Gastroesophageal sphincter (tissue), 4 donors: Measurements from ENCODE around the gene MGA. TPM values are rescaled to one million over a fixed set of nuclear protein-coding genes. Genes with fewer than 3 reads are reported as not detected.

ENCODE experiments used
- ATAC-seq: fragments of 150-250 bp; one replicate; pipeline ENCODE4 v1.9.1; 2016; ENCODE audit warnings: mild to moderate bottlenecking, moderate library complexity
- H3K27ac ChIP-seq, 4 donors: fragments of 200-600 bp; sonication (generic) in 3 of 4; 1 replicate in 3 of 4; 2 replicates in 1 of 4; pipeline ENCODE4 v1.5.1; 2016 to 2019
- H3K27me3 ChIP-seq: fragments of 200-600 bp; sonication (generic); one replicate; pipeline ENCODE4 v1.5.1; 2019
- H3K36me3 ChIP-seq, 2 donors: fragments of 200-600 bp; sonication (generic); one replicate each; pipeline ENCODE4 v1.5.1; 2019; ENCODE audit warnings: control low read depth in 1 of 2
- H3K4me1 ChIP-seq, 3 donors: fragments of 200-600 bp; sonication (generic); 1 replicate in 2 of 3; 2 replicates in 1 of 3; pipeline ENCODE4 v1.5.1; 2016 to 2019; ENCODE audit warnings: control low read depth in 2 of 3
- H3K4me3 ChIP-seq, 2 donors: fragments of 200-600 bp; sonication (generic); one replicate each; pipeline ENCODE4 v1.5.1; 2019; ENCODE audit warnings: mild to moderate bottlenecking in 1 of 2, moderate library complexity in 1 of 2
- H3K9me3 ChIP-seq, 3 donors: fragments of 200-600 bp; sonication (generic); one replicate each; pipeline ENCODE4 v1.5.1; 2017 to 2019; ENCODE audit warnings: control low read depth in 2 of 3
- EP300 ChIP-seq: sonication (generic); formaldehyde crosslinking; IDR thresholded peaks from one replicate; pipeline ENCODE4 v1.6.1; 2017; ENCODE audit warnings: antibody characterized with exemption, mild to moderate bottlenecking
- POLR2A ChIP-seq, 2 donors: fragments of 450-650 bp; IDR thresholded peaks; one replicate each; pipeline ENCODE4 v1.6.1; 2017; ENCODE audit warnings: antibody characterized with exemption in 2 of 2, mild to moderate bottlenecking in 2 of 2, moderate library complexity in 1 of 2
- POLR2AphosphoS5 ChIP-seq: sonication (generic); formaldehyde crosslinking; IDR thresholded peaks from one replicate; pipeline ENCODE4 v1.6.1; 2017; ENCODE audit warnings: antibody characterized with exemption
- WGBS, 2 donors: methylation state at CpG; one replicate each; pipeline ENCODE4 v1.1.5; 2018; ENCODE audit warnings: low coverage in 1 of 2; 5-methylcytosine and 5-hydroxymethylcytosine counted together
- total RNA-seq, 4 donors: library from RNA; depleted of rRNA; stranded (reverse); fragments of >200 nt; gene quantifications; one replicate each; pipeline ENCODE4 v1.1.0, GENCODE V29; 2016
- TF ChIP-seq, protein P1 (sequence below), 4 experiments: fragments of 200-600 bp in 2 of 4; fragments of 450-650 bp in 2 of 4; sonication (generic) in 1 of 4; IDR thresholded peaks; one replicate each; pipeline ENCODE4 v1.5.1; 2017 to 2019; ENCODE audit warnings: antibody characterized with exemption in 4 of 4, mild to moderate bottlenecking in 2 of 4, moderate library complexity in 2 of 4

Gene MGA
- total RNA-seq, 4 donors from 2014 or later: 29.4 to 59.2 (median 44.9) TPM

DNA sequence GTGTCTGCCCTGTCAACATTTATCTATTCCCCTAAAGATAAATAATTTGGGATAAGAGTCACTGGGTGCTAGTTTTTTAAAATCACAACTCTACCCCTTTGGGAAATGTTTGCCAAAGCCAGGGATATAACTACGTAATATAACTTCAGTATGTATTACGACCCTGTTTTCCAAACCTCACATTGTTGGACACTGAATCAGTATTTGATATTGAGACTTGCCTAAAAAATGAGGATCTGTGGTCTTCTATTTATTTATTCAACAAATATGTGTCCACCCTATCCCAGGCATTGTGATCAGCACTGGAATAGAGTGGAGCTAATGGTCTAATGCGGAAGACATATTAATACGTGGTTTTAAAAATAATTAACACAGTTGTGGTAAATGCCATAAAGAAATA lies 4.5 kb upstream of the MGA start:
- no peak for ATAC-seq
- TF ChIP-seq, protein P1, sequence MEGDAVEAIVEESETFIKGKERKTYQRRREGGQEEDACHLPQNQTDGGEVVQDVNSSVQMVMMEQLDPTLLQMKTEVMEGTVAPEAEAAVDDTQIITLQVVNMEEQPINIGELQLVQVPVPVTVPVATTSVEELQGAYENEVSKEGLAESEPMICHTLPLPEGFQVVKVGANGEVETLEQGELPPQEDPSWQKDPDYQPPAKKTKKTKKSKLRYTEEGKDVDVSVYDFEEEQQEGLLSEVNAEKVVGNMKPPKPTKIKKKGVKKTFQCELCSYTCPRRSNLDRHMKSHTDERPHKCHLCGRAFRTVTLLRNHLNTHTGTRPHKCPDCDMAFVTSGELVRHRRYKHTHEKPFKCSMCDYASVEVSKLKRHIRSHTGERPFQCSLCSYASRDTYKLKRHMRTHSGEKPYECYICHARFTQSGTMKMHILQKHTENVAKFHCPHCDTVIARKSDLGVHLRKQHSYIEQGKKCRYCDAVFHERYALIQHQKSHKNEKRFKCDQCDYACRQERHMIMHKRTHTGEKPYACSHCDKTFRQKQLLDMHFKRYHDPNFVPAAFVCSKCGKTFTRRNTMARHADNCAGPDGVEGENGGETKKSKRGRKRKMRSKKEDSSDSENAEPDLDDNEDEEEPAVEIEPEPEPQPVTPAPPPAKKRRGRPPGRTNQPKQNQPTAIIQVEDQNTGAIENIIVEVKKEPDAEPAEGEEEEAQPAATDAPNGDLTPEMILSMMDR (IDR thresholded peaks at IDR 0.05): no peak
- TF ChIP-seq POLR2AphosphoS5: no peak
- TF ChIP-seq POLR2A (IDR thresholded peaks at IDR 0.05): no peak
- no peak for TF ChIP-seq EP300
- WGBS, 2 donors: 93 to 95% methylated on average over 4 of the region's 4 CpGs
- no peaks in the 10 kb centered on the region for H3K36me3 ChIP-seq
- H3K9me3 ChIP-seq: no peaks in the 10 kb centered on the region
- no peak overlapping the region for H3K4me3 ChIP-seq
- H3K4me1 ChIP-seq: peaks cover 0 to 12% (median 5%) of the 10 kb centered on the region in 3 donors
- no peak overlapping the region for H3K27ac ChIP-seq
- H3K27me3 ChIP-seq: no peaks in the 10 kb centered on the region

DNA sequence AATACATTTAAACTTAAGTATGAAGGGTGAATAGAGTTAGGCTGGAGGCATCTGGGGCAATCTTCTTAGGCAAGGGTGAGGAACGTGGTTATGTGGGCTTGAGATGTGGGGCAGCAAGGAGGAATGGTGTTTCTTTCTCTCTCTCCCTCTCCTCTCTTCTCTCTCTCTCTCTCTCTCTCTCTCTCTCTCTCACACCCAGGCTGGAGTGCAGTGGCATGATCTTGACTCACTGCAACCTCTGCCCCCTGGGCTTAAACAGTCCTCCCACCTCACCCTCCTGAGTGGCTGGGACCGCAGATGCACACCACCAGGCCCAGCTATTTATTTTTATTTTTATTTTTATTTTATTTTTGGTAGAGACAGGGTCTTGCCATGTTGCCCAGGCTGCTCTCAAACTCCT lies 4.0 kb upstream of the MGA start:
- ATAC-seq: no peak
- TF ChIP-seq POLR2AphosphoS5: no peak
- TF ChIP-seq EP300: no peak
- TF ChIP-seq, protein P1 (IDR thresholded peaks at IDR 0.05): no peak
- TF ChIP-seq POLR2A (IDR thresholded peaks at IDR 0.05): no peak
- H3K36me3 ChIP-seq: no peaks in the 10 kb centered on the region
- WGBS, 2 donors: 74% methylated on average over 2 of the region's 2 CpGs; no CpG with 5 or more reads in 1 of the 2 donors
- H3K9me3 ChIP-seq: no peaks in the 10 kb centered on the region
- no peak overlapping the region for H3K27ac ChIP-seq
- H3K27me3 ChIP-seq: no peaks in the 10 kb centered on the region
- H3K4me1 ChIP-seq: peaks cover 0 to 16% (median 5%) of the 10 kb centered on the region in 3 donors
- H3K4me3 ChIP-seq: no peak overlapping the region

DNA sequence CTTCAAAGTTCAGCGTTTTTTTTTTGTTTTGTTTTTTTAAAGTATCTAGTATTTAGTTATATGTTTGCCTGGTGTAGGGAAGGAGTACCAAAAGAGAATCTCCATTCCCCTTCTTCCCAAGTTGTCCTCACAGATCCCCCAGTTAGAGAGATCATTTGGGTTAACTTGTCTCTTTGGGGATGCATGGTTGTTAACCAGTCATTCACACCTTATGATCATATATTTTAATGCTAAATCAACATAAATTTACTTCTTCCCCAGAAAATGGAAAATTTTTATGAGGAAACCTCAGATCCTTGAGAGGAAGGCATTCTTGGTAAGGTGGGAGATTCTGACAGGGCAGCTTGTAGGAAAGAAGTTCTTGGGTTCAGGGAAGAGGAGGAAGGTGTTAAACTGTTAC lies 1.5 kb upstream of the MGA start:
- no peak overlapping the region for H3K27ac ChIP-seq
- H3K36me3 ChIP-seq: no peaks in the 10 kb centered on the region
- no peak for ATAC-seq
- H3K27me3 ChIP-seq: no peaks in the 10 kb centered on the region
- H3K4me1 ChIP-seq: peaks cover 0 to 38% (median 9%) of the 10 kb centered on the region in 3 donors
- 60 to 73% methylated on average over 1 of the region's 1 CpG for WGBS, 2 donors
- TF ChIP-seq EP300 (no peak), POLR2AphosphoS5 (no peak), POLR2A (IDR thresholded peaks at IDR 0.05) (no peak)
- TF ChIP-seq, protein P1 (IDR thresholded peaks at IDR 0.05): no peak
- H3K4me3 ChIP-seq: no peak overlapping the region
- H3K9me3 ChIP-seq: no peaks in the 10 kb centered on the region

DNA sequence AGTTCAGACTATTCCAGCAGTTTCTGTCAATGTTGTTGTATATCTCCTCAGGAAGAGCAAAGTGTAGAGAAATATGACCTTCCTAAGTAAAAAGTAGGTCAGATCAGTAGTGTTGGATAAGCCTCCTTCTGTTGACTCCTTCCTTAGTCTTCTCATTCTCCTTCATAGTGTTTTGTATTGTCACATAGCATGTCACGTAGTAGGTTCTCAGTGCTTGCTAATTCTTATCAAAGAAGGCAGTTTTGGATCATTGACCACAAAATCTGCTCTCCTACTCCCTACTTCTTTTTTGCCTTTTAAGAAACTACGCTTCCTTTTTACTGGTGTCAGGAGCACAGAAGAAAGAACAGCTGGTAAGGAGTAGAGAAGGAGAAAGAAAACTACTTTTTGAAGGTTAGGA lies 1.0 kb upstream of the MGA start:
- WGBS, 2 donors: 79 to 100% methylated on average over 2 of the region's 2 CpGs
- no peaks in the 10 kb centered on the region for H3K36me3 ChIP-seq
- H3K27me3 ChIP-seq: no peaks in the 10 kb centered on the region
- no peak overlapping the region for H3K4me3 ChIP-seq
- peaks cover 0 to 43% (median 9%) of the 10 kb centered on the region in 3 donors for H3K4me1 ChIP-seq
- no peak overlapping the region for H3K27ac ChIP-seq
- ATAC-seq: no peak
- TF ChIP-seq EP300 (no peak), POLR2A (IDR thresholded peaks at IDR 0.05) (no peak), POLR2AphosphoS5 (no peak)
- TF ChIP-seq, protein P1 (IDR thresholded peaks at IDR 0.05): no peak
- no peaks in the 10 kb centered on the region for H3K9me3 ChIP-seq

DNA sequence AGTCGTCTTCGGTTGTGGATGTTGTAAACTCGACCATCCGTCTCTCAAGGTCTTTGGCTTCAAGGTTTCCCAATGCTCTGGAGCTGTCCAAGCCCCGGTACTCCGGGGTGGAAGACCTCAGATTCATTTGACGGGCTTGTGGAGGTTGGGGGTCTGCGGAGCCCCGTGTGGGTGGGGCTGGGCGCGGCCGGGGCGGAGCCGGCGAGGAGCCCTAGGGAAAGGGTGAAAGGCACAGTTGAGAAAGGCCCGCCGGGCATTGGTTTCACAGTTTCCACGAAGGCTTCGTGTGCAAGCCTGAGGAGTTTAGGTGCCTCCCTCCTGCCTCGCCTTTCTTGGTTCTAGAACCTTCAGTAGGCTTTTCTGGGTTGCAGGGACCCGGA lies 360 bp upstream of the MGA start:
- TF ChIP-seq, protein P1 (IDR thresholded peaks at IDR 0.05): no peak
- TF ChIP-seq EP300 (no peak), POLR2AphosphoS5 (no peak), POLR2A (IDR thresholded peaks at IDR 0.05) (no peak)
- peak; percentile 0 for ATAC-seq
- WGBS, 2 donors: 2 to 17% methylated on average over 4 to 17 of the region's 21 CpGs
- no peaks in the 10 kb centered on the region for H3K9me3 ChIP-seq
- H3K4me1 ChIP-seq: peaks cover 0 to 48% (median 9%) of the 10 kb centered on the region in 3 donors
- peak overlapping the region; percentile 59 to 63 for H3K4me3 ChIP-seq
- H3K36me3 ChIP-seq: no peaks in the 10 kb centered on the region
- H3K27ac ChIP-seq: peak overlapping the region in 3 of 4 donors; percentile 83 to 88 (median 85)
- H3K27me3 ChIP-seq: no peaks in the 10 kb centered on the region
